Limb (tissue), 2 donors: ENCODE data around the gene HDX.
"Not testable (repeated sequence)": the region's sequence is repeated elsewhere in the genome, so short reads cannot be mapped to it uniquely, and the experiment has no call there.

Experiments used
- DNase-seq, 2 donors: peaks; one replicate each; pipeline ENCODE4 v3.0.0-alpha.2; 2016; ENCODE audit errors: extremely low spot score in 2 of 2

HDX gene

GRCh38 chrX:84501798-84502628 is at the start of gene HDX:
Gene HDX, minus strand, starts transcription at chrX:84502453. Its CDS starts 27,056 bp downstream, at chrX:84475397.
- peak; percentile 76 to 89 for DNase-seq

- not testable (repeated sequence) for DNase-seq
These were observed 39.1 kb upstream of the HDX start for GRCh38 chrX:84541315-84541714.

GRCh38 chrX:84537627-84538026 is 35.4 kb upstream of the HDX start:
- DNase-seq, result not testable (repeated sequence)

GRCh38 chrX:84488426-84488825 is 13.8 kb downstream of the HDX start:
- DNase-seq, result no peak

- no peak for DNase-seq
These were observed 14.6 kb downstream of the HDX start for GRCh38 chrX:84487365-84488353.

GRCh38 chrX:84479086-84479485 is 23.2 kb downstream of the HDX start:
- DNase-seq, result no peak

GRCh38 chrX:84477114-84477513 is 25.1 kb downstream of the HDX start:
- DNase-seq, result no peak

GRCh38 chrX:84475596-84475995 is 26.7 kb downstream of the HDX start:
- DNase-seq, result no peak

- DNase-seq, result no peak
These were observed 27.2 kb downstream of the HDX start for GRCh38 chrX:84475101-84475500.

- DNase-seq, result no peak
These were observed 33.0 kb downstream of the HDX start for GRCh38 chrX:84469226-84469625.

- no peak for DNase-seq
These were observed 34.4 kb downstream of the HDX start for GRCh38 chrX:84467898-84468297.

- no peak for DNase-seq
These were observed 48.7 kb downstream of the HDX start for GRCh38 chrX:84453351-84454246.

GRCh38 chrX:84441143-84441542 is 61.1 kb downstream of the HDX start:
- no peak for DNase-seq

GRCh38 chrX:84415140-84415539 is 87.1 kb downstream of the HDX start:
- DNase-seq, result no peak

- no peak for DNase-seq
These were observed 138.6 kb downstream of the HDX start for GRCh38 chrX:84363663-84364062.

- no peak for DNase-seq
These were observed 139.2 kb downstream of the HDX start for GRCh38 chrX:84363051-84363450.

- no peak for DNase-seq
These were observed 139.9 kb downstream of the HDX start for GRCh38 chrX:84362184-84362838.

GRCh38 chrX:84358271-84358670 is 144.0 kb downstream of the HDX start:
- DNase-seq, result no peak

GRCh38 chrX:84357296-84357695 is 145.0 kb downstream of the HDX start:
- no peak for DNase-seq

GRCh38 chrX:84340968-84341367 is 161.3 kb downstream of the HDX start:
- no peak for DNase-seq
